ENCODE results near the gene MYO19. TPM values are rescaled to one million over a fixed set of nuclear protein-coding genes. Genes with fewer than 3 reads are reported as not detected.

The MYO19 gene
- total RNA-seq, 6 experiments from 2014 or later, result 20.6 to 40.5 (median 28.9) TPM

GRCh38 chr17:36576793-36577192, 42.1 kb upstream of the MYO19 start:
- Histone ChIP-seq H3K4me1 (no peaks in the 10 kb centered on the region), H3K4me3 (no peak overlapping the region), H3K27me3 (no peaks in the 10 kb centered on the region), H3K36me3 (peaks cover 7 to 68% (median 27%) of the 10 kb centered on the region in 4 donors), H3K9me3 (no peaks in the 10 kb centered on the region), H3K27ac (no peak overlapping the region)
- intact Hi-C loops (cut with DNase I), result no loop called here
- DNase-seq (no peak), ATAC-seq (no peak)
- WGBS (ENCODE audit: insufficient coverage, low coverage, low lambda C conversion rate, missing lambda C conversion rate), result 60% methylated on average over 2 of the region's 2 CpGs
- TF ChIP-seq CTCF (IDR thresholded peaks at IDR 0.05) (no peak), POLR2A (IDR thresholded peaks at IDR 0.05) (no peak)

- intact Hi-C loops (cut with DNase I), result no loop called here
- 95% methylated on average over 3 of the region's 12 CpGs for WGBS (ENCODE audit: insufficient coverage, low coverage, low lambda C conversion rate, missing lambda C conversion rate)
Measured at GRCh38 chr17:36575028-36575427, 40.4 kb upstream of the MYO19 start.

DNA sequence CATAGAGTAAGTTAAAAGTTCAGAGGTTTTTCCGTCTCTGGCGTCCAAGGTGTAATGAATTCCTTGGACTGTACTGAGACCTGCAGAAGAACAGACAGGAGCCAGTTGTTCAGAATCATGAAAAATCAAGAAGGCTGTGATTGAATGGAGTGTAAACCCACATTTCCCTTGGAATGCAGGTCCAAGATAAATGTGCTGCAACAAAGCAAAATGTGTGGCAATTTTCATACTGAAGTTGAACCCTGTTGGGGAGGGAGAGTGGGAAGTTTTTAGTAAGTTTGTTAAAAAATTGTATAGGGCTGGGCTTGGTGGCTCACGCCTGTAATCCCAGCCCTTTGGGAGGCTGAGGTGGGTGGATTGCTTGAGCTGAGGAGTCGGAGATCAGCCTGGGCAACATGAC, 31.4 kb upstream of the MYO19 start:
- no peak for DNase-seq
- ATAC-seq, result no peak
- H3K9me3 ChIP-seq, result no peaks in the 10 kb centered on the region
- peaks cover 7 to 80% (median 39%) of the 10 kb centered on the region in 4 donors for H3K36me3 ChIP-seq
- peaks cover 0 to 3% (median 0%) of the 10 kb centered on the region in 4 donors for H3K4me1 ChIP-seq
- WGBS (ENCODE audit: insufficient coverage, low coverage, low lambda C conversion rate, missing lambda C conversion rate), result 94% methylated on average over 4 of the region's 4 CpGs
- H3K4me3 ChIP-seq, result no peak overlapping the region
- no peaks in the 10 kb centered on the region for H3K27me3 ChIP-seq
- TF ChIP-seq POLR2A (IDR thresholded peaks at IDR 0.05) (no peak), CTCF (IDR thresholded peaks at IDR 0.05) (no peak)
- H3K27ac ChIP-seq, result no peak overlapping the region
- intact Hi-C loops (cut with DNase I), result no loop called here

More at GRCh38 chr17:36575028-36575427, 40.4 kb upstream of the MYO19 start:
- Histone ChIP-seq H3K27me3 (no peaks in the 10 kb centered on the region), H3K27ac (no peak overlapping the region), H3K4me1 (no peaks in the 10 kb centered on the region), H3K4me3 (no peak overlapping the region), H3K36me3 (peaks cover 9 to 72% (median 29%) of the 10 kb centered on the region in 4 donors), H3K9me3 (no peaks in the 10 kb centered on the region)
- ATAC-seq (no peak), DNase-seq (no peak)
- TF ChIP-seq POLR2A (IDR thresholded peaks at IDR 0.05), result no peak
- no peak for TF ChIP-seq CTCF (IDR thresholded peaks at IDR 0.05)

- H3K4me1 ChIP-seq, result peaks cover 0 to 16% (median 0%) of the 10 kb centered on the region in 4 donors
Measured at GRCh38 chr17:36553459-36553858, 18.8 kb upstream of the MYO19 start.

More at GRCh38 chr17:36553459-36553858, 18.8 kb upstream of the MYO19 start:
- Histone ChIP-seq H3K27me3 (no peaks in the 10 kb centered on the region), H3K4me3 (no peak overlapping the region), H3K36me3 (peaks cover 9 to 30% (median 14%) of the 10 kb centered on the region in 4 donors), H3K9me3 (no peaks in the 10 kb centered on the region), H3K27ac (no peak overlapping the region)
- no peak for DNase-seq
- no peak for TF ChIP-seq POLR2A (IDR thresholded peaks at IDR 0.05)
- TF ChIP-seq CTCF (IDR thresholded peaks at IDR 0.05), result no peak
- ATAC-seq, result no peak
- 88% methylated on average over 3 of the region's 3 CpGs for WGBS (ENCODE audit: insufficient coverage, low coverage, low lambda C conversion rate, missing lambda C conversion rate)
- intact Hi-C loops (cut with DNase I), result no loop called here

Measured in right lobe of liver (tissue), 6 donors.